B cell (primary cell): ENCODE results near the gene EMID1. TPM values are rescaled to one million over a fixed set of nuclear protein-coding genes. Genes with fewer than 3 reads are reported as not detected.

ENCODE experiments used
- ATAC-seq: fragments of 200-7000 bp; cut with Tn5 transposase; one replicate; pipeline ENCODE4 v1.10.0; 2021; ENCODE audit warnings: low read depth, mild to moderate bottlenecking, moderate number of reproducible peaks, moderate library complexity
- CTCF ChIA-PET: fragments of 350-600 bp; sonication (Branson Sonifier 250); formaldehyde crosslinking; loops from one replicate; lab custom pipeline; 2021; ENCODE audit warnings: antibody characterized with exemption, inconsistent platforms; lab: Charles Lee
- POLR2A ChIA-PET: fragments of 350-600 bp; sonication (Branson Sonifier 250); formaldehyde crosslinking; loops from one replicate; lab custom pipeline; 2021; ENCODE audit warnings: antibody characterized with exemption; lab: Charles Lee
- DNase-seq: peaks from one replicate; pipeline ENCODE4 v3.0.0; 2013
- H2AFZ ChIP-seq: 2 replicates; pipeline ENCODE4 v1.6.1; 2012; ENCODE audit warnings: mild to moderate bottlenecking, low read depth, low read length; ENCODE audit not compliant: insufficient read depth, poor library complexity, severe bottlenecking
- H3K27ac ChIP-seq, 2 donors: 1 replicate in 1 of 2; 2 replicates in 1 of 2; pipeline ENCODE4 v1.5.1; 2012 to 2013; ENCODE audit warnings: low read length in 2 of 2, mild to moderate bottlenecking in 2 of 2, moderate library complexity in 1 of 2
- H3K27me3 ChIP-seq, 4 experiments: fragments of 200-600 bp in 1 of 4; sonication (generic) in 1 of 4; replicated peaks in 1 of 4; 1 replicate in 2 of 4; 2 replicates in 2 of 4; pipeline versions ENCODE4 v1.6.1 to v1.7.0; 2013 to 2016; ENCODE audit warnings: low read length in 3 of 4, mild to moderate bottlenecking in 2 of 4, mixed read lengths in 1 of 4, moderate library complexity in 1 of 4; ENCODE audit not compliant: insufficient read depth in 4 of 4, control insufficient read depth in 3 of 4; ENCODE audit errors: control extremely low read depth in 1 of 4
- H3K36me3 ChIP-seq, 2 experiments: replicated peaks in 1 of 2; 1 replicate in 1 of 2; 2 replicates in 1 of 2; pipeline versions ENCODE4 v1.6.1 to v1.7.1; 2013; ENCODE audit warnings: low read length in 1 of 2; ENCODE audit not compliant: insufficient read depth in 2 of 2, control insufficient read depth in 1 of 2; ENCODE audit errors: control extremely low read depth in 1 of 2, extremely low read depth in 1 of 2
- H3K4me1 ChIP-seq, 2 donors: fragments of 200-600 bp in 1 of 2; sonication (generic) in 1 of 2; 1 replicate in 1 of 2; 2 replicates in 1 of 2; pipeline versions ENCODE4 v1.5.1 to v1.6.1; 2013 to 2017; ENCODE audit warnings: low read length in 2 of 2; ENCODE audit not compliant: control insufficient read depth in 2 of 2, insufficient read depth in 2 of 2
- H3K4me2 ChIP-seq: replicated peaks from 2 replicates; pipeline ENCODE3; 2012; ENCODE audit warnings: mild to moderate bottlenecking, low read depth, low read length; ENCODE audit not compliant: poor library complexity, severe bottlenecking
- H3K4me3 ChIP-seq, 5 experiments: fragments of 200-600 bp in 1 of 5; sonication (generic) in 1 of 5; 1 replicate in 3 of 5; 2 replicates in 2 of 5; pipeline versions ENCODE4 v1.5.1 to v1.7.0; 2011 to 2016; ENCODE audit warnings: low read length in 4 of 5, mild to moderate bottlenecking in 4 of 5, low read depth in 2 of 5, control low read depth in 1 of 5, moderate library complexity in 1 of 5; ENCODE audit not compliant: insufficient read depth in 1 of 5; ENCODE audit errors: control extremely low read depth in 1 of 5, extremely low read depth in 1 of 5
- H3K79me2 ChIP-seq: fragments of 200-600 bp; sonication (generic); one replicate; pipeline ENCODE4 v1.6.0; 2016; ENCODE audit warnings: low read length; ENCODE audit not compliant: control insufficient read depth, insufficient read depth
- H3K9ac ChIP-seq: fragments of 200-600 bp; sonication (generic); 2 replicates; pipeline ENCODE4 v1.6.1; 2017; ENCODE audit warnings: mild to moderate bottlenecking, low read length, moderate library complexity
- H3K9me3 ChIP-seq, 3 donors: one replicate each; pipeline versions ENCODE4 v1.6.1 to v1.7.1; 2013; ENCODE audit warnings: low read length in 2 of 3; ENCODE audit not compliant: control insufficient read depth in 2 of 3, insufficient read depth in 1 of 3; ENCODE audit errors: control extremely low read depth in 1 of 3
- H4K20me1 ChIP-seq: 2 replicates; pipeline ENCODE4 v1.6.0; 2012; ENCODE audit warnings: mild to moderate bottlenecking, low read length; ENCODE audit not compliant: insufficient read depth, control insufficient read depth, poor library complexity, severe bottlenecking
- H3K27ac Mint-ChIP-seq: one replicate; pipeline ENCODE4 v1.8.0; 2021; ENCODE audit warnings: mixed read lengths
- H3K27me3 Mint-ChIP-seq: one replicate; pipeline ENCODE4 v1.8.0; 2021; ENCODE audit warnings: mixed read lengths
- H3K4me1 Mint-ChIP-seq: one replicate; pipeline ENCODE4 v1.8.0; 2021; ENCODE audit warnings: mixed read lengths
- H3K4me3 Mint-ChIP-seq: one replicate; pipeline ENCODE4 v1.8.0; 2021; ENCODE audit warnings: mixed read lengths
- H3K9me3 Mint-ChIP-seq: one replicate; pipeline ENCODE4 v1.8.0; 2022; ENCODE audit warnings: mixed read lengths; ENCODE audit not compliant: insufficient read depth
- EZH2 ChIP-seq: IDR thresholded peaks from 2 replicates; pipeline ENCODE4 v1.6.1; 2012; ENCODE audit warnings: borderline replicate concordance, low read depth, mild to moderate bottlenecking, moderate library complexity, low read length; ENCODE audit not compliant: insufficient read depth, poor library complexity, severe bottlenecking
- WGBS: methylation state at CpG from one replicate; pipeline ENCODE4 v1.1.5; 2013; ENCODE audit warnings: missing lambda C conversion rate; ENCODE audit not compliant: insufficient coverage; 5-methylcytosine and 5-hydroxymethylcytosine counted together
- intact Hi-C: fragments of 100-400 bp; cut with micrococcal nuclease; formaldehyde crosslinking; loops from one replicate; pipeline ENCODE4 v1.10.0; 2022
- polyA plus RNA-seq: library from polyadenylated mRNA; depleted of rRNA; stranded (reverse); fragments of >200 nt; gene quantifications from 2 replicates; pipeline ENCODE4 v1.2.3, GENCODE V29; 2012
- total RNA-seq, 2 donors: library from RNA; stranded (reverse); fragments of 120-200 nt in 1 of 2; gene quantifications; 1 replicate in 1 of 2; 2 replicates in 1 of 2; pipeline versions ENCODE4 v1.2.3 to v1.2.4, GENCODE V29; 2013 to 2022
- TF ChIP-seq, protein P1 (sequence below): fragments of 200-600 bp; IDR thresholded peaks from one replicate; pipeline ENCODE4 v1.8.0; 2022; ENCODE audit warnings: antibody characterized with exemption, mild to moderate bottlenecking

Gene EMID1
- total and polyA plus RNA-seq, 2 donors (not counting 1 experiment from before 2014, with no cell fraction given): not detected

DNA sequence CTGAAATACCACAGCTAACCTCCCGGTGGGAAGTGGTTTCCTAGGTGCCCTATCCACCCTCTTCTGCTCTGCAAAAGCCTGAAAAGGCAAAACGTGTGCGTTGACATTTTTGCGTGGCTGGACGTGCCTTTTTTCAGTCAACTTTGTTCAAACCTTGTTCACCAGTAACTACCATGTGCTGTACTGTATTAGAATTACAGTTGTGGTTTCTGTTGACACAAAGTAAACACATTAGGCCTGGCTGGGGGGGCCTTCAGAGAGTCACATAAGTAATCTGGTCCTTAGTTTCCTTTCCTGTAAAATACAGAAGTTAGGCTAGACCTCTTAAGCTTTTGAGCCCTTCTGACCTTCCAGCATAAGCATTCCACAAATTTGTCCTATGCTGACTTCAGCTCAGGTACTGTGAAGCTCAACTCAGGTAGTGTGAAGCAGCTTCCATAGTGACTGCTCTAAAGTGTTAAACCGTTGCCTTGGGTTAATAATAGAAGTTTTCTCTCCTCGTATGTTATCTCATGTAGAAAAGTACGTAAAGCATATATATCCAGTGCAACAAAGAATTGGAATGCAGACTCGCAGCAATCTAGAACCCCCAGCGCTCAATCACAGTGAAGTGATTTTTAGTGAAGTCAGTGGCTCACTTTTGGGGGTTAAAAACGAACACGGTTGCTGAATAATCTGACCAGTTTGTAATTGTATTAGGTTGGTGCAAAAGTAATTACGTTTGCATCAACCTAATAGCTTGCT lies 64.2 kb downstream of the EMID1 start:
- Mint-ChIP-seq H3K27me3 (no peaks in the 10 kb centered on the region), H3K4me3 (peak overlapping the region; percentile 93), H3K9me3 (no peaks in the 10 kb centered on the region), H3K27ac (peak overlapping the region; percentile 96), H3K4me1 (peaks cover 61% of the 10 kb centered on the region)
- Histone ChIP-seq H3K27me3 (no peaks in the 10 kb centered on the region), H4K20me1 (peaks cover 58% of the 10 kb centered on the region), H3K4me1 (peaks cover 42 to 47% of the 10 kb centered on the region in 2 donors), H2AFZ (no peak overlapping the region), H3K9me3 (no peaks in the 10 kb centered on the region), H3K4me2 (peak overlapping the region; percentile 94), H3K4me3 (peak overlapping the region; percentile 53 to 96 (median 80)), H3K9ac (peak overlapping the region; percentile 96), H3K36me3 (peaks cover 2 to 35% of the 10 kb centered on the region in 2 experiments), H3K79me2 (peaks cover 83% of the 10 kb centered on the region), H3K27ac (peak overlapping the region in 1 of 2 donors; percentile 99)
- ChIA-PET CTCF (interaction anchor here (1.2 kb wide), 1 partner anchor 24 kb away, joined by 3 read pairs; no protein-coding TSS in a partner anchor), POLR2A (interaction anchor here (0.7 kb wide), 1 partner anchor 60 kb away, joined by 3 read pairs; no protein-coding TSS in a partner anchor)
- TF ChIP-seq, protein P1, sequence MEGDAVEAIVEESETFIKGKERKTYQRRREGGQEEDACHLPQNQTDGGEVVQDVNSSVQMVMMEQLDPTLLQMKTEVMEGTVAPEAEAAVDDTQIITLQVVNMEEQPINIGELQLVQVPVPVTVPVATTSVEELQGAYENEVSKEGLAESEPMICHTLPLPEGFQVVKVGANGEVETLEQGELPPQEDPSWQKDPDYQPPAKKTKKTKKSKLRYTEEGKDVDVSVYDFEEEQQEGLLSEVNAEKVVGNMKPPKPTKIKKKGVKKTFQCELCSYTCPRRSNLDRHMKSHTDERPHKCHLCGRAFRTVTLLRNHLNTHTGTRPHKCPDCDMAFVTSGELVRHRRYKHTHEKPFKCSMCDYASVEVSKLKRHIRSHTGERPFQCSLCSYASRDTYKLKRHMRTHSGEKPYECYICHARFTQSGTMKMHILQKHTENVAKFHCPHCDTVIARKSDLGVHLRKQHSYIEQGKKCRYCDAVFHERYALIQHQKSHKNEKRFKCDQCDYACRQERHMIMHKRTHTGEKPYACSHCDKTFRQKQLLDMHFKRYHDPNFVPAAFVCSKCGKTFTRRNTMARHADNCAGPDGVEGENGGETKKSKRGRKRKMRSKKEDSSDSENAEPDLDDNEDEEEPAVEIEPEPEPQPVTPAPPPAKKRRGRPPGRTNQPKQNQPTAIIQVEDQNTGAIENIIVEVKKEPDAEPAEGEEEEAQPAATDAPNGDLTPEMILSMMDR: no peak
- TF ChIP-seq EZH2: no peak
- DNase-seq: peak; percentile 21
- WGBS: 0% methylated on average over 1 of the region's 13 CpGs
- no peak for ATAC-seq
- intact Hi-C loops: loop anchor here (5.0 kb wide), 4 partner anchors 117 to 612 kb away; partner anchors contain the start of genes AP1B1, MTMR3, NF2 and UQCR10
